T-helper 2 cell (primary cell): ENCODE measurements around the gene IGF2BP3.
"Not testable (repeated sequence)": the region's sequence is repeated elsewhere in the genome, so short reads cannot be mapped to it uniquely, and the experiment has no call there.

Experiments
- DNase-seq, 5 experiments: peaks; one replicate each; pipeline versions ENCODE4 v3.0.0 to v3.0.0-alpha.2; 2012 to 2022
- total RNA-seq, 2 donors: gene quantifications; one replicate each; lab custom pipeline; 2026; lab: John Stamatoyannopoulos, UW

IGF2BP3 gene
- total RNA-seq = 0.62 to 2.4 reads per million in 2 donors

GRCh38 chr7:23470330-23471105 is at the start of gene IGF2BP3:
Gene IGF2BP3, minus strand, starts transcription at chr7:23470491. Its CDS starts 381 bp downstream, at chr7:23470110.
- peak in 1 of 5 experiments; percentile 81 for DNase-seq

- peak in 1 of 5 experiments; percentile 61 for DNase-seq
These were observed 44.5 kb upstream of the IGF2BP3 start for GRCh38 chr7:23514755-23515154.

- not testable (repeated sequence) for DNase-seq
These were observed 43.5 kb upstream of the IGF2BP3 start for GRCh38 chr7:23513746-23514145.

- no peak for DNase-seq
These were observed 23.7 kb upstream of the IGF2BP3 start for GRCh38 chr7:23494009-23494408.

- DNase-seq = no peak
These were observed 21.2 kb upstream of the IGF2BP3 start for GRCh38 chr7:23491502-23491901.

GRCh38 chr7:23490357-23491135 is 20.3 kb upstream of the IGF2BP3 start:
- peak in 3 of 5 experiments; percentile 42 to 82 (median 51) for DNase-seq

- not testable (repeated sequence) for DNase-seq
These were observed 18.4 kb upstream of the IGF2BP3 start for GRCh38 chr7:23488714-23489113.

GRCh38 chr7:23487670-23488069 is 17.4 kb upstream of the IGF2BP3 start:
- DNase-seq = no peak

GRCh38 chr7:23486002-23486773 is 15.9 kb upstream of the IGF2BP3 start:
- no peak for DNase-seq

- DNase-seq = no peak
These were observed 12.4 kb upstream of the IGF2BP3 start for GRCh38 chr7:23482686-23483085.

GRCh38 chr7:23477962-23478866 is 7.9 kb upstream of the IGF2BP3 start:
- DNase-seq = no peak

GRCh38 chr7:23477157-23477499 is 6.8 kb upstream of the IGF2BP3 start:
- no peak for DNase-seq

- no peak for DNase-seq
These were observed 6.2 kb upstream of the IGF2BP3 start for GRCh38 chr7:23476286-23477156.

GRCh38 chr7:23475576-23475839 is 5.2 kb upstream of the IGF2BP3 start:
- peak in 1 of 5 experiments; percentile 4 for DNase-seq

GRCh38 chr7:23474829-23475575 is 4.7 kb upstream of the IGF2BP3 start:
- no peak for DNase-seq

- DNase-seq = peak in 2 of 5 experiments; percentile 37 to 98
These were observed 4.0 kb upstream of the IGF2BP3 start for GRCh38 chr7:23474094-23474828.

GRCh38 chr7:23473844-23474093 is 3.5 kb upstream of the IGF2BP3 start:
- no peak for DNase-seq

- DNase-seq = no peak
These were observed 2.9 kb upstream of the IGF2BP3 start for GRCh38 chr7:23472956-23473843.

- DNase-seq = no peak
These were observed 2.3 kb upstream of the IGF2BP3 start for GRCh38 chr7:23472556-23472955.
